ENCODE data around the gene RUNX1. TPM values are rescaled to one million over a fixed set of nuclear protein-coding genes. Genes with fewer than 3 reads are reported as not detected.

The RUNX1 gene
- total and polyA plus RNA-seq, 2 of the 13 experiments (the other 11 are each of a cell fraction or from before 2014, with no cell fraction given), result 5.4 to 6.4 TPM

DNA sequence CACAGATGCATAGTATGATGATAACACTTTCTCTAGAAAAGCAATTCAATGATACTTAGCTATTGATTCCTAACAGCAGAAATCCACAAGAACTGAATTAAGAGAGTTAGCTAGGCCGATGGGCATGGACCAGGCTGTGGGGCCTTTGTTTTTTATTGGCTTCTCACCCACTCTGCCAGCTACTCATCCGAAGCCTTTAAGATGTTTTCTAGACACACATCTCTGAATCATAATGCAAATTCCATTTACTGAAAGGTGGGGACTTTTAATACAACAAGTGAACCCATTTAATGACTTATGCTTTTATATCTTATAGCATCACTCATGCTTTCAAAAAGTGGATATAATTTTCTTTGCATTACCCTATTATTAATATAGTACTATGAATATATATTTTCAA, 170.2 kb downstream of the RUNX1 start:
- BruUV-seq (replicated peaks), result no TSS peak
- intact Hi-C loops (cut with micrococcal nuclease; ENCODE audit: unreplicated experiment), result no loop called here
- Histone ChIP-seq H3K9me3 (ENCODE audit: low read length) (no peaks in the 10 kb centered on the region), H3K36me3 (replicated peaks in 1 of 2; ENCODE audit: control insufficient read depth in 1 of 2, insufficient read depth in 2 of 2, low read length in 2 of 2) (peaks cover 7 to 50% of the 10 kb centered on the region in 2 experiments), H3K4me2 (ENCODE audit: low read depth, low read length) (no peak overlapping the region), H4K20me1 (ENCODE audit: insufficient read depth, low read length) (no peaks in the 10 kb centered on the region), H3K4me1 (ENCODE audit: insufficient read depth, low read length) (peaks cover 38% of the 10 kb centered on the region), H2AFZ (ENCODE audit: low read length) (no peak overlapping the region), H3K27me3 (ENCODE audit: control insufficient read depth in 1 of 2, insufficient read depth in 2 of 2, low read length in 2 of 2) (no peaks in the 10 kb centered on the region), H3K4me3 (replicated peaks in 1 of 3; ENCODE audit: insufficient read depth in 1 of 3, low read depth in 2 of 3, low read length in 3 of 3) (no peak overlapping the region), H3K9ac (ENCODE audit: insufficient read depth, low read depth, low read length) (no peak overlapping the region), H3K79me2 (ENCODE audit: insufficient read depth, low read length) (peaks cover 52% of the 10 kb centered on the region), H3K27ac (ENCODE audit: extremely low read length, insufficient read depth, low read length) (no peak overlapping the region)
- 94% methylated on average over 2 of the region's 2 CpGs for WGBS (ENCODE audit: low lambda C conversion rate)
- POLR2A ChIA-PET, result interaction anchor here (1.5 to 2.3 kb wide), 3 partner anchors 9 to 133 kb away, joined by 3 to 10 read pairs (median 4); no protein-coding TSS in a partner anchor
- FAIRE-seq (peak; percentile 26), DNase-seq (ENCODE audit: low spot score) (no peak), ATAC-seq (no peak)
- CTCF ChIA-PET (ENCODE audit: low intra/inter-chr PET ratio, low total read pairs), result interaction anchor here (1.3 kb wide), 1 partner anchor 134 kb away, joined by 3 read pairs; no protein-coding TSS in a partner anchor
- in situ Hi-C loops (cut with HindIII; ENCODE audit: extremely low pct_ligation_motif_present, low pct_unique_long_range_greater_than_20kb), result loop anchor here (25.0 kb wide), 2 partner anchors 958 to 1058 kb away; no protein-coding TSS in a partner anchor
- no peak for TF ChIP-seq SP5 (CRISPR knock-in tag; IDR thresholded peaks at IDR 0.05; ENCODE audit: borderline replicate concordance, low read depth)
- TF ChIP-seq ATRX (CRISPR knock-in tag; IDR thresholded peaks at IDR 0.05; ENCODE audit: borderline replicate concordance), result no peak
- TF ChIP-seq ZBTB21 (CRISPR knock-in tag; IDR thresholded peaks at IDR 0.05), result no peak
- TF ChIP-seq SMAD3 (CRISPR knock-in tag; IDR thresholded peaks at IDR 0.05), result no peak
- no peak for TF ChIP-seq THAP11 (CRISPR knock-in tag; IDR thresholded peaks at IDR 0.05)
- TF ChIP-seq, protein P1, sequence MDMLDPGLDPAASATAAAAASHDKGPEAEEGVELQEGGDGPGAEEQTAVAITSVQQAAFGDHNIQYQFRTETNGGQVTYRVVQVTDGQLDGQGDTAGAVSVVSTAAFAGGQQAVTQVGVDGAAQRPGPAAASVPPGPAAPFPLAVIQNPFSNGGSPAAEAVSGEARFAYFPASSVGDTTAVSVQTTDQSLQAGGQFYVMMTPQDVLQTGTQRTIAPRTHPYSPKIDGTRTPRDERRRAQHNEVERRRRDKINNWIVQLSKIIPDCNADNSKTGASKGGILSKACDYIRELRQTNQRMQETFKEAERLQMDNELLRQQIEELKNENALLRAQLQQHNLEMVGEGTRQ (IDR thresholded peaks at IDR 0.05; ENCODE audit: low read depth, low read length), result no peak
- TF ChIP-seq, protein P1 (CRISPR knock-in tag; IDR thresholded peaks at IDR 0.05; ENCODE audit: borderline replicate concordance), result no peak
- no peak for TF ChIP-seq RXRB (CRISPR knock-in tag; IDR thresholded peaks at IDR 0.05; ENCODE audit: borderline replicate concordance)
- TF ChIP-seq ARID2 (CRISPR knock-in tag; IDR thresholded peaks at IDR 0.05; ENCODE audit: borderline replicate concordance), result no peak
- TF ChIP-seq EEA1 (CRISPR knock-in tag; IDR thresholded peaks at IDR 0.05; ENCODE audit: borderline replicate concordance), result no peak
- no peak for TF ChIP-seq KAT8 (CRISPR knock-in tag; IDR thresholded peaks at IDR 0.05)
- TF ChIP-seq ZNF737 (CRISPR knock-in tag; IDR thresholded peaks at IDR 0.05; ENCODE audit: borderline replicate concordance), result no peak
- no peak for TF ChIP-seq FOSL1 (CRISPR knock-in tag; IDR thresholded peaks at IDR 0.05; ENCODE audit: borderline replicate concordance)
- no peak for TF ChIP-seq ZNF616 (CRISPR knock-in tag; IDR thresholded peaks at IDR 0.05; ENCODE audit: low read depth)
- TF ChIP-seq, protein P2, sequence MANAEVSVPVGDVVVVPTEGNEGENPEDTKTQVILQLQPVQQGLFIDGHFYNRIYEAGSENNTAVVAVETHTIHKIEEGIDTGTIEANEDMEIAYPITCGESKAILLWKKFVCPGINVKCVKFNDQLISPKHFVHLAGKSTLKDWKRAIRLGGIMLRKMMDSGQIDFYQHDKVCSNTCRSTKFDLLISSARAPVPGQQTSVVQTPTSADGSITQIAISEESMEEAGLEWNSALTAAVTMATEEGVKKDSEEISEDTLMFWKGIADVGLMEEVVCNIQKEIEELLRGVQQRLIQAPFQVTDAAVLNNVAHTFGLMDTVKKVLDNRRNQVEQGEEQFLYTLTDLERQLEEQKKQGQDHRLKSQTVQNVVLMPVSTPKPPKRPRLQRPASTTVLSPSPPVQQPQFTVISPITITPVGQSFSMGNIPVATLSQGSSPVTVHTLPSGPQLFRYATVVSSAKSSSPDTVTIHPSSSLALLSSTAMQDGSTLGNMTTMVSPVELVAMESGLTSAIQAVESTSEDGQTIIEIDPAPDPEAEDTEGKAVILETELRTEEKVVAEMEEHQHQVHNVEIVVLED (CRISPR knock-in tag; IDR thresholded peaks at IDR 0.05; ENCODE audit: borderline replicate concordance), result no peak
- no peak for TF ChIP-seq NR1H2 (CRISPR knock-in tag; IDR thresholded peaks at IDR 0.05; ENCODE audit: borderline replicate concordance, low read depth)
- TF ChIP-seq, protein P3, sequence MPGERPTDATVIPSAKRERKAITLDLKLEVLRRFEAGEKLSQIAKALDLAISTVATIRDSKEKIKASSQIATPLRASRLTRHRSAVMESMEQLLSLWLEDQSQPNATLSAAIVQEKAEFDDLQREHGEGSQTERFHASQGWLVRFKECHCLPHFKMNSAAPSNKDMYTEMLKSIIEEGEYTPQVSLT (CRISPR knock-in tag; IDR thresholded peaks at IDR 0.05; ENCODE audit: borderline replicate concordance, low read depth), result no peak
- TF ChIP-seq TBX3 (IDR thresholded peaks at IDR 0.05; ENCODE audit: borderline replicate concordance), result no peak

All from HepG2 (cell line).